H9 (cell line): Measurements from ENCODE around the gene KCNMA1. TPM values are rescaled to one million over a fixed set of nuclear protein-coding genes. Genes with fewer than 3 reads are reported as not detected.

Source experiments
- DNase-seq: peaks from one replicate; pipeline ENCODE4 v3.0.0-alpha.2; 2017
- H2AFZ ChIP-seq: one replicate; pipeline ENCODE4 v1.6.1; 2013; ENCODE audit warnings: mild to moderate bottlenecking, low read length, control low read depth, moderate library complexity
- H2AK5ac ChIP-seq: 2 replicates; pipeline ENCODE4 v1.6.1; 2013; ENCODE audit warnings: low read length, control low read depth, mixed read lengths; ENCODE audit not compliant: insufficient read length
- H2BK120ac ChIP-seq: one replicate; pipeline ENCODE4 v1.6.1; 2013; ENCODE audit warnings: low read depth, mild to moderate bottlenecking, low read length, control low read depth, inconsistent platforms; ENCODE audit not compliant: poor library complexity, severe bottlenecking
- H2BK12ac ChIP-seq: 2 replicates; pipeline ENCODE4 v1.6.1; 2013; ENCODE audit warnings: low read length, control low read depth, mixed read lengths, low read depth; ENCODE audit not compliant: insufficient read length
- H2BK15ac ChIP-seq: 2 replicates; pipeline ENCODE4 v1.6.1; 2013; ENCODE audit warnings: low read depth, low read length, control low read depth
- H2BK20ac ChIP-seq: one replicate; pipeline ENCODE4 v1.6.1; 2013; ENCODE audit warnings: low read depth, mild to moderate bottlenecking, low read length, control low read depth, inconsistent platforms; ENCODE audit not compliant: poor library complexity, severe bottlenecking
- H2BK5ac ChIP-seq: 2 replicates; pipeline ENCODE4 v1.6.1; 2013; ENCODE audit warnings: low read length, control low read depth, mixed read lengths; ENCODE audit not compliant: insufficient read length
- H3K14ac ChIP-seq: 2 replicates; pipeline ENCODE4 v1.6.1; 2013; ENCODE audit warnings: low read length, control low read depth; ENCODE audit not compliant: insufficient read depth
- H3K18ac ChIP-seq: 2 replicates; pipeline ENCODE4 v1.6.1; 2013; ENCODE audit warnings: low read depth, mild to moderate bottlenecking, mixed read lengths, low read length, control low read depth; ENCODE audit not compliant: insufficient read length
- H3K23ac ChIP-seq: 2 replicates; pipeline ENCODE4 v1.6.1; 2013; ENCODE audit warnings: low read length, control low read depth, mixed read lengths, low read depth; ENCODE audit not compliant: insufficient read length
- H3K23me2 ChIP-seq: 2 replicates; pipeline ENCODE4 v1.6.1; 2013; ENCODE audit warnings: low read depth, mild to moderate bottlenecking, mixed read lengths, low read length, control low read depth; ENCODE audit not compliant: insufficient read length, poor library complexity, severe bottlenecking
- H3K27ac ChIP-seq: 2 replicates; pipeline ENCODE4 v1.5.1; 2013; ENCODE audit warnings: low read length, control low read depth, mixed read lengths, low read depth; ENCODE audit not compliant: insufficient read length
- H3K27me3 ChIP-seq: 2 replicates; pipeline ENCODE4 v1.6.1; 2013; ENCODE audit warnings: low read length, control low read depth, inconsistent platforms; ENCODE audit not compliant: insufficient read depth
- H3K4ac ChIP-seq: 2 replicates; pipeline ENCODE4 v1.6.1; 2013; ENCODE audit warnings: low read depth, mild to moderate bottlenecking, control low read depth, inconsistent platforms, low read length, moderate library complexity
- H3K4me1 ChIP-seq: 2 replicates; pipeline ENCODE4 v1.6.1; 2013; ENCODE audit warnings: low read length, control low read depth, inconsistent platforms; ENCODE audit not compliant: insufficient read depth
- H3K4me2 ChIP-seq: 2 replicates; pipeline ENCODE4 v1.6.1; 2013; ENCODE audit warnings: low read length, control low read depth, mixed read lengths; ENCODE audit not compliant: insufficient read length, insufficient read depth
- H3K56ac ChIP-seq: 2 replicates; pipeline ENCODE4 v1.6.1; 2013; ENCODE audit warnings: low read depth, mild to moderate bottlenecking, mixed read lengths, low read length, control low read depth; ENCODE audit not compliant: insufficient read length
- H3K79me1 ChIP-seq: 2 replicates; pipeline ENCODE4 v1.6.1; 2013; ENCODE audit warnings: low read depth, mild to moderate bottlenecking, moderate library complexity, low read length, control low read depth, inconsistent platforms; ENCODE audit not compliant: insufficient read depth, poor library complexity, severe bottlenecking
- H3K79me2 ChIP-seq: 2 replicates; pipeline ENCODE4 v1.6.1; 2013; ENCODE audit warnings: low read length, control low read depth, inconsistent platforms; ENCODE audit not compliant: insufficient read depth
- H3K9ac ChIP-seq: 2 replicates; pipeline ENCODE4 v1.6.1; 2013; ENCODE audit warnings: low read length, control low read depth, mixed read lengths; ENCODE audit not compliant: insufficient read length; ENCODE audit errors: extremely low read depth
- H3K9me3 ChIP-seq: one replicate; pipeline ENCODE4 v1.6.1; 2013; ENCODE audit warnings: low read depth, low read length, inconsistent platforms; ENCODE audit not compliant: control insufficient read depth
- H3T11ph ChIP-seq: one replicate; pipeline ENCODE4 v1.6.1; 2013; ENCODE audit warnings: mild to moderate bottlenecking, low read length, control low read depth, inconsistent platforms
- H4K20me1 ChIP-seq: one replicate; pipeline ENCODE4 v1.6.1; 2013; ENCODE audit not compliant: control insufficient read depth, insufficient read length, insufficient read depth
- H4K5ac ChIP-seq: 2 replicates; pipeline ENCODE4 v1.6.1; 2013; ENCODE audit warnings: low read depth, mild to moderate bottlenecking, mixed read lengths, low read length, control low read depth; ENCODE audit not compliant: insufficient read length
- H4K8ac ChIP-seq: replicated peaks from 2 replicates; pipeline ENCODE4 v1.6.1; 2013; ENCODE audit warnings: low read length, control low read depth, mixed read lengths, low read depth; ENCODE audit not compliant: insufficient read length
- H4K91ac ChIP-seq: 2 replicates; pipeline ENCODE4 v1.6.1; 2013; ENCODE audit warnings: low read depth, mild to moderate bottlenecking, moderate library complexity, mixed read lengths, low read length, control low read depth; ENCODE audit not compliant: insufficient read length
- H3K27ac Mint-ChIP-seq, 3 experiments: 2 replicates in 2 of 3; 3 replicates in 1 of 3; pipeline ENCODE4 v1.8.0; 2020 to 2021; ENCODE audit warnings: mixed read lengths in 3 of 3, mild to moderate bottlenecking in 1 of 3, moderate library complexity in 1 of 3
- H3K27me3 Mint-ChIP-seq: 2 replicates; pipeline ENCODE4 v1.8.0; 2021; ENCODE audit warnings: low read depth, mild to moderate bottlenecking, moderate library complexity, mixed read lengths
- H3K36me3 Mint-ChIP-seq, 3 experiments: 2 replicates in 2 of 3; 3 replicates in 1 of 3; pipeline ENCODE4 v1.8.0; 2020 to 2021; ENCODE audit warnings: low read depth in 3 of 3, mixed read lengths in 3 of 3; ENCODE audit not compliant: insufficient read depth in 1 of 3
- H3K4me1 Mint-ChIP-seq, 2 experiments: 2 replicates each; pipeline ENCODE4 v1.8.0; 2020; ENCODE audit warnings: mixed read lengths in 2 of 2
- H3K4me3 Mint-ChIP-seq, 2 experiments: 2 replicates in 1 of 2; 3 replicates in 1 of 2; pipeline ENCODE4 v1.8.0; 2020 to 2021; ENCODE audit warnings: mild to moderate bottlenecking in 2 of 2, mixed read lengths in 2 of 2, moderate library complexity in 1 of 2
- H3K9me3 Mint-ChIP-seq, 2 experiments: 2 replicates in 1 of 2; 3 replicates in 1 of 2; pipeline ENCODE4 v1.8.0; 2020; ENCODE audit warnings: mild to moderate bottlenecking in 2 of 2, mixed read lengths in 2 of 2, moderate library complexity in 1 of 2
- WGBS: extraction: QIAGEN DNeasy Blood & Tissue Kit; methylation state at CpG from one replicate; pipeline ENCODE4 v1.1.7; 2013; ENCODE audit warnings: missing lambda C conversion rate, low lambda C conversion rate, mixed read lengths; ENCODE audit not compliant: insufficient read length; ENCODE audit errors: extremely low coverage; 5-methylcytosine and 5-hydroxymethylcytosine counted together
- total RNA-seq: library from RNA; stranded (reverse); gene quantifications from 2 replicates; pipeline ENCODE4 v1.2.1, GENCODE V29; 2021
- TF ChIP-seq, protein P1 (sequence below): fragments of 200-600 bp; sonication (generic); conservative IDR thresholded peaks from 3 replicates; pipeline ENCODE4 v1.8.0; 2021; ENCODE audit warnings: antibody characterized with exemption, mild to moderate bottlenecking

KCNMA1 gene
- total RNA-seq, 1 experiment from 2014 or later: 2.0 TPM

DNA sequence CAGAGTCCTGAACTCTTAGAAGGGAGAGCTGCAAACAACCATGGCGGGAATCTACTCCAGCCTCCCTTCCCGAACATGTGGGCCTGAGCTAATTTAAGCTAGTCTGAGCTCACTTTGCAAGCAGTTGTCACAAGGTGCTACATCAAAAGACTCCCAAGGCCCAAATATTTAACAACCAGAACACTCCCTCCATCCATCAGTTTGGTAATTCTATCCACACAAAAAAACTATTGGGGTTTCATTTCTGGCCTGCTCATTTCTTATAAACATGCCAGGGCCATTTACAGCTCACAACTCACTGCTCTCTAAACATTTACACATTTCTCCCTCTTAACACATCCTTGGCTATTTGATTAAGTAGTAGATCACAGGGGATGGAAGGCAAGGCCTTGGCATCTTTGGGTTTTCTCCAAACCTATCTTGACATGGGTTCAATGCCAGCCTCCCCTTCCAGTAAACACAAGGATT, 263.4 kb downstream of the KCNMA1 start:
- Histone ChIP-seq H2BK15ac (no peak overlapping the region), H2BK20ac (no peak overlapping the region), H3K4me2 (no peak overlapping the region), H3K27ac (no peak overlapping the region), H3K79me1 (no peaks in the 10 kb centered on the region), H2AK5ac (no peak overlapping the region), H3K79me2 (no peaks in the 10 kb centered on the region), H3K4ac (no peak overlapping the region), H3K9me3 (no peaks in the 10 kb centered on the region), H3K56ac (no peak overlapping the region), H4K20me1 (no peaks in the 10 kb centered on the region), H3T11ph (no peak overlapping the region), H3K23ac (no peak overlapping the region), H4K5ac (no peak overlapping the region), H3K14ac (no peak overlapping the region), H3K23me2 (no peaks in the 10 kb centered on the region), H2BK120ac (no peak overlapping the region), H2AFZ (no peak overlapping the region), H2BK12ac (no peak overlapping the region), H4K8ac (no peak overlapping the region), H3K18ac (no peak overlapping the region), H3K4me1 (peaks cover 5% of the 10 kb centered on the region; the same call in 1 of the 2 replicates), H2BK5ac (no peak overlapping the region), H3K9ac (no peak overlapping the region), H3K27me3 (no peaks in the 10 kb centered on the region), H4K91ac (no peak overlapping the region)
- WGBS: no CpG with 5 or more reads among the region's 2 CpGs
- no peaks in the 10 kb centered on the region; the same call in 1 of the 2 replicates for H3K27me3 Mint-ChIP-seq
- H3K9me3 Mint-ChIP-seq: peaks cover 0 to 3% of the 10 kb centered on the region in 2 experiments; a peak in 3 of 5 replicates
- DNase-seq: no peak
- TF ChIP-seq, protein P1, sequence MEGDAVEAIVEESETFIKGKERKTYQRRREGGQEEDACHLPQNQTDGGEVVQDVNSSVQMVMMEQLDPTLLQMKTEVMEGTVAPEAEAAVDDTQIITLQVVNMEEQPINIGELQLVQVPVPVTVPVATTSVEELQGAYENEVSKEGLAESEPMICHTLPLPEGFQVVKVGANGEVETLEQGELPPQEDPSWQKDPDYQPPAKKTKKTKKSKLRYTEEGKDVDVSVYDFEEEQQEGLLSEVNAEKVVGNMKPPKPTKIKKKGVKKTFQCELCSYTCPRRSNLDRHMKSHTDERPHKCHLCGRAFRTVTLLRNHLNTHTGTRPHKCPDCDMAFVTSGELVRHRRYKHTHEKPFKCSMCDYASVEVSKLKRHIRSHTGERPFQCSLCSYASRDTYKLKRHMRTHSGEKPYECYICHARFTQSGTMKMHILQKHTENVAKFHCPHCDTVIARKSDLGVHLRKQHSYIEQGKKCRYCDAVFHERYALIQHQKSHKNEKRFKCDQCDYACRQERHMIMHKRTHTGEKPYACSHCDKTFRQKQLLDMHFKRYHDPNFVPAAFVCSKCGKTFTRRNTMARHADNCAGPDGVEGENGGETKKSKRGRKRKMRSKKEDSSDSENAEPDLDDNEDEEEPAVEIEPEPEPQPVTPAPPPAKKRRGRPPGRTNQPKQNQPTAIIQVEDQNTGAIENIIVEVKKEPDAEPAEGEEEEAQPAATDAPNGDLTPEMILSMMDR: no peak
- H3K4me3 Mint-ChIP-seq: no peak overlapping the region
- peaks cover 12 to 19% of the 10 kb centered on the region in 2 experiments for H3K4me1 Mint-ChIP-seq
- peaks cover 0 to 1% (median 0%) of the 10 kb centered on the region in 3 experiments; a peak in 3 of 7 replicates for H3K36me3 Mint-ChIP-seq
- H3K27ac Mint-ChIP-seq: no peak overlapping the region
